Activated naive CD4-positive, alpha-beta T cell treated with anti-CD3 and anti-CD28 coated beads, Interleukin-2, amount 50 U/mL, for 16 hours (primary cell): ENCODE results near the gene THAP4.
A peak's percentile ranks its signal among the peaks of the same experiment; 100 is the strongest.

ENCODE experiments used
- DNase-seq: peaks from one replicate; pipeline ENCODE4 v3.0.0-alpha.2; 2020

THAP4 gene

DNA sequence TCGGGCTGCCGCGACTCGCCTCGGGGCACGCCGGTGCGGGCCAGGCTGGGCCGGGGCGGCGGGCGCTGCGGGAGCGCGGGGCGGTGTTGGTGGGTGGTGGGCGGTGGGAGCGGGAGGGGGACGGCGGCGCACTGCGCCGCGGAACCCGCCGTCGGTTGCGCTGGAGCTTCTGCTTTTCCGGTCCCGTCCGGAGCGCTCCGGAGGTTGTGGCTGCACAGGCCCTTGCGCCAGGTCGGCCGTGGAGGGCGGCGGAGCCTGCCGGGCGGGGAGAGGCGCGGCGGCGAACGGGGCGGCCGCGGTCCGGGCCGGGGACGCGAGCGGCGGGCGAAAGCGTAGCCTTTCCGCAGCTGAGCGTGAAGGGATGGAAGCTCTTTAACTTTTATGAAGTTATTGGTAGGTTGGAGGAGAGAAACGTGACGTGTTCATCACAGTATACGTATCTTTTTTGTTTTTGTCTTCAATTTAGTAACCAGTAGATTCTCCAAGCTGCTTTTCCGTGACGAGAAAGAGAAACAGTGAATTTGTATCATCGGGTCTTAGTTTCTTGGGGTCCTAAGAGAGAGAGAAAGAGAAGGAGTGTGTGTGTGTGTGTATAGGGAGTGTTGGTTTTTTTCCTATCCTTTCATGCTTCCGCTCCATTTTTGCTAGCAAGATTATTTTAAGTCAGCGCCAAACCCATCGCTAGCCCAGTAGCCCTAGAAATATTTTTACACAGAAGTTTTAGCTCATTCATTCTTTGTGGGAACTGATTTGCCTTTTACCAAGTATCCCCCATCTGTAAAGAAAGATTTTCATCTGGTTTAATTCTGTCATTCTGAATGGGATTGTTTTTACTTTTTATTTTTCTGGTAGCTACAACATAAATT, 1.1 kb upstream of the THAP4 start:
- DNase-seq: peak; percentile 58

DNA sequence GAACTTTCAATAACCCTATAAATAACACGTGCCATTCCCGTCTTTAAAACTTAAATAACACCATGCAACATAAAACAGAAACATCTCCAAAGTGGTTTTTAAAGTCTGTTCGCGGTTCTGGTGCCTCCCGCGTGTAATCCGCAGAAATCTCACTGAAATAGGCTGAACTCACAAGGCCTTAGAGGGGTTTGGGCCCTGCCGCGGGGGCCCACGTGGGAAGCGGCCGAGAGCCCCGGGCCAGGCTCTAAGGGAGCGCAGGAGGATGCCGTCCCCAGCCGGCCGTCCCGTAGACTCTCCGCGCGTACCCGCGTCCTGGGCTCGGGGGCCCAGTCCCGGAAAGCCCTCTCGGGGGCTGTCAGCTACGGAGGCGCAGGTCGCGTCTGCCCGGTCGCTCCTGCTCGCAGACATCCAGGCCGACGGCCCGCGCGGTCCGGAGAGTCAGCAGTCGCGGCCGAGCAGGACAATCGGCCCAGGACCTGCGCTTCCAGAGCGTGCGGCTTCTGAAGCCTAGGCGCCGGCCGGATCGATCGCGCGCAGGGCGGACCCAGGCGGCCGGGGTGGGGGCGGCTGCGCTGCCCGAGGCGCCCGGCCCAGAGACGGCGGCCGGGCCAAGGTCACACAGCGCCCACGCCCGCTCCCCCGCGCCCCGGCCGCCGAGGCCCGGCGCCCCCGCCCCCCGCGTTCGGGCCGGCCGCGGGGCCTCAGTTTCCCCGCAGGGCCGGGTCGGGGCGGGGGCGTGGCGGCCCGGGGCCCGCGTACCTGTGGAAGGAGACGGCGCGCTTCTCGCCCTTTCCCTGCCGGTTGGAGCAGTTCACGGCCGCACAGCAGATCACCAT, 558 bp downstream of the THAP4 start:
- peak; percentile 30 for DNase-seq

DNA sequence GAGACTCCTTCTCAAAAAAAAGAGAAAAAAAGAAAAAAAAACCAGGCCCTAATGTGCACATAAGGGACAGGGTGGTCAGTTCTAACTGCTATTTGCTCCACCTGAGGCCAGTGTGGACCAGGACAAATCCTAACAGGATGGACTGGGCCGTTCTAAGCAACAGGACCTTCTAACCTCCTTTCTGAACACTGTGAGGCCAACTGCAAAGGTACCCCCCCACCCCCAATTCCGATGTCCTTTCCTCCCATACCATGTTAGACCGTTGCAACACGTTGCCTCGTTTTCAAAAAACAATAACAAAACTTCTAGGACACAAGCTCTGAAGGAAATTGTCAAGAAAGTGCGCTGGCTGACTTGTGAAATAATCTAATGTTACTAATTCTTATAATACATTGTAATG, 1.2 kb downstream of the THAP4 start:
- no peak for DNase-seq

DNA sequence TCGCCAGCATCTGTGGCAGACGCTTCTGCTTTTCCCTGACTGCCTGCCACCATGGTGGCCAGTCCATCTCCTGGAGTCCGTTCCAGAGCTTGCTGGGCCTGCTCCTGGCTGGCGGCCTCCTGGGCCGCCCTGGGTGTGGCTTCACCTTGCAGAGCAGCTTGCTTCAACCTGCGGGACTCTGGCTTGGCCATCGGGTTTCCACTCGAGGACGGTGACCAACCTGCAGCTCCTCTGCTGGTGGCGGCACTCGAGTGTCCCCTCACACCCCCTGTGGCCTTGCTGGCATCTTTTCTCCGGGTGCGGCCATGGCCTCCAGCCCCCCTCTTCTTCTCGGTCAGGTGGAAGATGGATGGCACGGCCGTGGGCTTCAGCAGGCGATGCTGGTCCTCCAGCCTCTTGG, 3.4 kb downstream of the THAP4 start:
- no peak for DNase-seq

DNA sequence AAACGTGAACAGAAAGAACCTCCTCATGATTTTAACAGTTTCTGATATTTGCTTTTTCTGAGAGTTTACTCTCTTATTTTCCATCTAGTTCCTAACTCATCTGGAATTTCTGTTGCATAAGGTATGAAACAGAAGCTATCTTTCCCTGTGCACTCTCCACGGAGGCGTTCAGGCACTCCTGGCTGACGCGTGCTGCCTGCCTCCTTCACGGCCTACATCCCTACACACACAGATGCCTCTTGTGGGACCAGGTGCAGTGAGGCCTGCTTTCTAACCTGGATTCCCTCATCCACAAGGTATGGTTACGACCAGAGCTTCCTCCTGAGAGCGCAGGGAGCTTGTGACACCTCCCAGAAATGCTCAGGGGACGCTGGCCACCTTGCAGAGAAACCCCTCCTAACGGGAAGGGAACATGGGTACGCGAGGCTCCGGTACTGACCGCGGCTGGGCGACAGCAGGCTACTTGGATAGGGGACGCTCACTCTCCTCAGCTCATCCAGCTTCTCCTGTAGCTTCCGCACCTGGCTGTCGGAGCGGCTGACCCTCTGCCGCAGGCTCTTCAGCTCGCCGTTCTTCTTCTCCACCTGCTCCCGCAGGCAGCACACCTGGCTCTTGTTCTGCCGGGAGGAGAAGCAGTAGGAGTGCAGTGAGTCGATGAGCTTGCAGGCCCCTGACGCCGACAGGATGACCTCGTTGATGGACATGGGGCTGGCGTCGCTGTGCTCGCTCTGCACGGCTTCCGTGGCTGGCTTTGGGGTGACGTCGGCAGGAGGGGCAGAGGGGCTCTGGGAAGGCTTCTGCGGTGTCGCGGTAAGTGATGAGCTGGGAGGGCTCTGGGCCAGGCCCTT, 4.3 kb downstream of the THAP4 start:
- no peak for DNase-seq

DNA sequence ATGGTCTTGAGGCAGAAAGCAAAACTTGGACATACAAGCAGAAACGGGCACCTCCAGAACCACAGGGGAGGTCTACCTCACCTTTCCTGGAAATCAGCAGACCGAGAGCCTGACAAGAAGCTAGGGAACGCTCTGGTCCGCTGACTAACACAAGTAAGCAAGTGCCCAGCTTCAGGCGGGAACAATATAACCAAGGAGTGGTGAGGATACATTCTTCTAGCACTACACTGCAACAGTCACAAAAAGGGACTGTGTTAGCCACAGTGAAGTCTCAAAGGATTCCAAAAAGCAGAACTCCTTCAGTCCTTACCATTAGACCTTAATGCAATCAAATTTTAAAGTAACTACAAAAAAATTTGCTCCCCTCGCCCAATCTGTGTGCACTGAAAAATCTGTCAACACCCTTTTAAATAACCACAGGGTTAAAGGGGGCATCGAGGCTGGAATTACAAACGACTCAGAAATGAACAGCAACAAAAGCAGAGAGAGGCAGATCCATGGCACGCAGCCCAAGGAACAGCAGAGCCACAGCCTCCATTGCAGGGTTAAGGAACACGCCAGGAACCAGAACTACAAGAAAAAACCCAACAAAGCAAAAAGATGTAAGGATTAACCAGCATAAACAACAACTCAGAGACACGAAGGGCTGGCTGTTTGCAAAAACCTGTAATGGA, 7.1 kb downstream of the THAP4 start:
- no peak for DNase-seq

DNA sequence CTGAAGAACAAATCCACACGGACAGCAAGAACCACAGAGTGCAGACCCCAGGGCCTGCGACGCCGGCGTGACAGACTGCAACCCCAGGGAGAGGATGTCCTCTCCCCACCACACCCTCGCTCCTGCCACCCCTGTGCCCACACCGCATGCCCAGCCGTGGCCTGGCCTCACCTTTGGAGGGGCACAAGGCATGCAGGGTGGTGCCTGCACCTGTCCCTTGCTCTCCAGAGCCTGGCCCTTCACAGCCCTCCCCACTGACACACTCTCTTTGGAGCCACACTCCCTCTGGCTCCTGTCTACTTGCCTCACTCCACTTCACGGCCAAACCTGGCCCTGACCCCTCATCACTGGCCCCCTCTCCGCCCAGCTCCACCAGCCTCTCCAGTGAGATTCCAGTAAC, 9.3 kb downstream of the THAP4 start:
- DNase-seq: no peak

DNA sequence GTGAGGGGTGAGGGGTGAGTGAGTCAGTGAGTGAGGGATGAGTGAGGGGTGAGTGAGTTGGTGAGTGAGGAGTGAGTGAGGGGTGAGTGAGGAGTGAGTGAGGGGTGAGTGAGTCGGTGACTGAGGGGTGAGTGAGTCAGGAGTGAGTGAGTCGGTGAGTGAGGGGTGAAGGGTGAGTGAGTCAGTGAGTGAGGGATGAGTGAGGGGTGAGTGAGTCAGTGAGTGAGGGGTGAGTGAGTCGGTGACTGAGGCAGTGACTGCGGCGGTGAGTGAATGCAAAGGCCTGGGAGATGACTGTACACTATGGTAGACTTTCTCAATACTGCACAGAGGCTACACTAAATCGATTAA, 16.6 kb downstream of the THAP4 start:
- DNase-seq: peak; percentile 74

DNA sequence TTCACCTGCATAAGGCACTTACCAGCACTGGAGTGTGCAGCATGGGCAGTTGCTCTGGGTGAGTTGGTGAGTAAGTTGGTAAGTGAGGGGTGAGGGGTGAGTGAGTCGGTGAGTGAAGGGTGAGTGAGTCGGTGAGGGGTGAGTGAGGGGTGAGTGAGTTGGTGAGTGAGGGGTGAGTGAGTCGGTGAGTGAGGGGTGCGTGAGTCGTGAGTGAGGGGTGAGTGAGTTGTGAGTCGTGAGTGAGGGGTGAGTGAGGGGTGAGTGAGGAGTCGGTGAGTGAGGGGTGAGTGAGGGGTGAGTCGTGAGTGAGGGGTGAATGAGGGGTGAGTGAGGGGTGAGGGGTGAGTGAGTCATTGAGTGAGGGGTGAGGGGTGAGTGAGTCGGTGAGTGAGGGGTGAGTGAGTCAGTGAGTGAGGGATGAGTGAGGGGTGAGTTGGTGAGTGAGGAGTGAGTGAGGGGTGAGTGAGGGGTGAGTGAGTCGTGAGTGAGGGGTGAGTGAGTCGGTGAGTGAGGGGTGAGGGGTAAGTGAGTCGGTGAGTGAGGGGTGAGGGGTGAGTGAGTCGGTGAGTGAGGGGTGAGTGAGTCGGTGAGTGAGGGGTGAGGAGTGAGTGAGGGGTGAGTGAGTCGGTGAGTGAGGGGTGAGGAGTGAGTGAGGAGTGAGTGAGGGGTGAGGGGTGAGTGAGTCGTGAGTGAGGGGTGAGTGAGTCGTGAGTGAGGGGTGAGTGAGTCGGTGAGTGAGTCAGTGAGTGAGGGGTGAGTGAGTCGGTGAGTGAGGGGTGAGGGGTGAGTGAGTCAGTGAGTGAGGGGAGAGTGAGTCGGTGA, 17.1 kb downstream of the THAP4 start:
- peak; percentile 38 for DNase-seq

DNA sequence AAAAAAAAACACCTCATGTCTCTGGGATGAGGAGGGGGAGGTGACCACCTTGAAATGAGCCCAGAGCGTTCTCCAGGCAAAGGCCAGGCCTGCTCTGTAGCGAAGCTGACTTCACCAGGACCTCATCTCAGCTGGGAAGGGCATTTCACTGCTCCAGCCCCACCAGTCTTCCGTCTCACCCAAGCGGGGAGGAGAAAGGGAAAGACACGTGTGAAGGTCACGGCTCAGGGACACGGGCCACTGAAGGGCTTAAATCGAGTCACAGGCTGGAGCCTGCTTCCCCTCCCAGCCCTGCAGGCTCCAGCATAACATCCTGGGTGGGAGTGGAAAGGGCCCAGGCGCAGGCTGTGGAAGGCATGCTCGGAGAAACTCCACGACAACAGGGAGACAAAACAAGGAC, 18.1 kb downstream of the THAP4 start:
- DNase-seq: no peak

DNA sequence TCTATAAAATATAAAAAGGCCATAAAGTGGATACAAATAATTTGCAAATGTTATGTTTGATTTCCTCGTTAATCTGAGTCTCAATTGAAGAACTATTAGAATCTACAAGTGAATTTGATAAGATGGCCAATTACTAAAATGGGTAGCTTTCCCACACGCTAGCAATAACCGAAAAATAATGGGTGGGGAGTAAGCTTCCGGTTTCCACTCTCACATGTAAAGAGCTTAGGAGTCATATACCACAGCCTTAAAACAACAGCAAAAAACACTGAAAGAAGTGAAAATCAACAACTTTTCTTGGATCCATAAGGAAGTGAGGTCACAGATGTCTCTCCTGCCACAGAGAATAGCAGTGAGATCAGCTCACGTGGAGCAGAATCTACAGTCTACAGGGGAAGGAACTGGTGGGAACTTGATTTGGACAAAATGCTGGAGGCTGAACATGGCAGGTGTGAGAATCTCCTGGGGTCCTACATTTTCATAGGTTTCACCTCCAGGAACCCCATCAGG, 18.6 kb downstream of the THAP4 start:
- no peak for DNase-seq

DNA sequence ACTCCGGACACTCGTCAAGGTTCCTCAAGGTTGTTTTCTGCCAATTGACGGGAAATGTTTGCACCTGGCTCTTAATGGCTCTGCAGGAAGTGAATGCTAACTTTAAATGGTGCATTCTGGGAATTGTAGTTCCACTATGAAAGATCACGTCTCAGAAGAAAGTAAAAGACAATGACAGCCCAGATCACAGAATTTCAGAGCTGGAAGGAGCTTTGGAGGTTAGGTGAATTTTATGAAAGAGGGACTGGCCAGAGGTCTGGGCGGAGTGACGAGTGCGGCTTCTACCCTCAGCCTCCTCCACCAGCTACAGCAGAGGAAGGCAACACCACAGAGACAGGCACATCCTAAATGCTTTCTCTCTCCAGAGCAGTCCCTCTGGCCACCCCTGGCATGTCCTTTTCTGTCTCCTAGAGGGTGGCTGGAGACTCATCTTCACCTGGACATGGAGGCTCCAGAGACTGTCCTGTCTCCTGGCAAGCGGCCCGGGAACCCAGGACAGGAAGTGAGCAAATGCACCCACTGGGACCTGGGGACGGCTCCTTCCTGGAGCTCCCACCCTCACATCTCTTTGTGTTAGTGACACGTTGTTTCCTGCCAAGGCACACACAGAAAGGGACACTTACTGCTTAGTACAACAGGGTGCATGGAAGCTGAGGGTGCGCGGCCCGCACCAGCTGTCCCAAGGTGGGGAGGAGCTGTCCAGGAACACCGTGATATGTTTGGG, 19.4 kb downstream of the THAP4 start:
- no peak for DNase-seq

DNA sequence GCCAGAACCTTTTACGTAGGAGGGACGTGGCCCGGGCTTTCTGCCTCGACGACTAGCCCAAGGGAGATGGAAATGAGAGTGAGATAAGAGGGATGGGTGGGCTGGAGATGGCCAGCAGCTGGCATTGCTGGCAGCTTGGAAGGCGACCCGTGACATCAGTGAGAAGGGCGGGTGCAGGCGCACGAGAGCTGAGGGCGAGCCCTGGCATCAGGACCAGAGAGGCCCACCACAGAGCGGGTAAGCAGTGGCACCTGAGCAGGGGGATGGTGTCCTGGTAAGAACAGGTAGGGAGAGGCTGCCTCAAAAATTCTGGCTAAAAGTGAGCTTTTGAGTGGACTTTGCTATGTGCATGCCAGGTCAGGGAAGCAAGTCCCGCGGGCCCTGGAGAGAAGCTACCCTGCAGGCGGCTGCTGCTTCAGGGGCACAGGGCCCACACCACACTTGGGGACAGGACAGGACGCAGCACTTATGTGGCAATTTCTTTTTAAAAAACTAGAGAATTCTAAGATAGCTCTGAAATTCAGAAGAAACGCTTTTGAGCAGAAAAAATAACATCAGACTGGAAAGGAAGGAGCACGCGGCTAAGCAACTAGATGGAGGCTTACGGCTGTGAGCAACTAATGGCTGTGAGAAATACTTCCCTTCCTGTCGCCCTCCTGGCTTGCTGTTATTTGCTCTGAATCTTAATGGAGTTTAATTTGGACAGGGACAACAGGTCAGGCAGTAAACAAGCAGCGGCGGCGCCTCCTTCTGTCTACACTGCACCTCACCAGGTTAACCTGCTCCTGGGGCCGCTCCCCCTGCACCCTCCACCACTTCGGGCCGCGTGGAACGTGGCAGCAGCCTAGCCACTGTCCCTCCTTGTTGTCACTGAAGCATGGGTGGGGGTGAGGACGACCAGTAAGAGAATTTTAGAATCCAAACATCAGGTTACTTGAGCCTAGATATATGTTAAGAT, 20.5 kb downstream of the THAP4 start:
- no peak for DNase-seq

DNA sequence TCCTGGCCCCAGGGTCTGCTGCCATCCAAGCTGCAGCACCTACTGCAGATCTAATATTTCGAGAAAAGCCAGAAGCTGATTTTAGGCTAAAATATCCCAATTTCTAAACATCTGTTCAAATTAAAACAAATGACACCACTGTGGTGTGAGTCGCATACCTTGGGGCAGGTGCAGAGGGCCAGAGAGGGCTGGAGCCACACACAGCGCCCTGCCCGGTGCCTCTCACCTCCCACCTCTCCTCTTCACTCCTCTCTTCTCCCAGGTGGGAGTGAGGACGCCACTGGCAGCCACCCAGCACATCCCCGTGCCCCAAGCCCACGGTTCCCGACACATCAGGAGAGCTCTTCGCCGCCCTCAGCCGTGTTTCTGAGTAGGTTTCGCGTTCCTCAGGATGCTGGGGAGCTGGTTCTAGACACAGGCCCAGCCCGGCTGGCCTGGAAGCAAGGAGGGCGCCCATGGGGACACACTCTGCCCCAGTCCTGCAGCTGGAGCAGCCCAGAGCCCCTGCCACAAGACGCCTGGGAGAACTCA, 21.4 kb downstream of the THAP4 start:
- no peak for DNase-seq

DNA sequence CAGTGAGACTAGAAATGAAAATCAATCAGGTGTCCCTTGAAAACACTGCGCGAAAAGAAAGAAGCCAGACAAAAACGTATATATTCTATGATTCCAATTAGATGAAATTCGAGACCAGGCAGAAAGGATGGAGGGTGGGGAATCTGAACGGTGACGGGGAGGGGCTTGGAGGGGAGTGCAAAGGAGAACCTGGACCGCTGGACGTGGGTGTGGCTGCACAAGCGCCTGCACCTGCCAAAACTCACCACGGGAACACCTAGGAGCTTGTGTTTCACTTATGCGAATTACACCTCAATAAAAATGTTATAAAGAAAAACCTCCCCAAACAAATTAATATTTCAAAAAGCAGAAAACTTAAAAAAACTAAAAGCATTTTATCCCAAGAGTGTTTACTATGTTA, 21.9 kb downstream of the THAP4 start:
- DNase-seq: no peak

DNA sequence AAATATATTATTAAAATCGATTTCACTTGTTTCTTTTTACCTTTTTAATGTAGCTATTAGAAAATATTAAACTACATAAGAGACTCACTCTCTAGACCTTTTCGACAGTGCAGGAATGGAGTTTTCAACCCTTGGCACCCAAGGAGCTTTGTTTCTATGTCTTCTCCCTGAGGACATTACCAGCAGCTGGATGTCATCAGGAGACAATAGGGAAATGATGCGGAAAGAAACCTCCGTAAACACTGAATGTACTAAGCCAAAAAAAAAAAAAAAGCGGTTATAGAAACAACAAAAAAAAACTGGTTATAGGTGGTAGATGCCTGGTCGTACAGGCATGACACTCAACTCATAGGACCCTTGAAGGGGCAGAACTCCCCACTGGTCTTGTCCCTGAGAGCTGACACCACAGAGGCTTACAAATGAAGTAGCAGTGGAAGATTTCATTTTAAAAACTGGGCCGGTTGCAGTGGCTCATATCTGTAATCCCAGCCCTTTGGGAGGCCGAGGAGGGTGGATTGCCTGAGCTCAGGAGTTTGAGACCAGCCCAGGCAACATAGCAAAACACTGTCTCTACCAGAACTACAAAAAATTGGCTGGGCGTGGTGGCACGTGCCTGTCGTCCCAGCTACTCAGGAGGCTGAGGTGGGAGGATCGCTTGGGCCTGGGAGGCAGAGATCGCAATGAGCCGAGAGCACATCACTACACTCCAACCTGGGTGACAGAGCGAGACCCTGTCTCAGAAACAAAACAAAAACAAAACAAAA, 23.8 kb downstream of the THAP4 start:
- DNase-seq: no peak

DNA sequence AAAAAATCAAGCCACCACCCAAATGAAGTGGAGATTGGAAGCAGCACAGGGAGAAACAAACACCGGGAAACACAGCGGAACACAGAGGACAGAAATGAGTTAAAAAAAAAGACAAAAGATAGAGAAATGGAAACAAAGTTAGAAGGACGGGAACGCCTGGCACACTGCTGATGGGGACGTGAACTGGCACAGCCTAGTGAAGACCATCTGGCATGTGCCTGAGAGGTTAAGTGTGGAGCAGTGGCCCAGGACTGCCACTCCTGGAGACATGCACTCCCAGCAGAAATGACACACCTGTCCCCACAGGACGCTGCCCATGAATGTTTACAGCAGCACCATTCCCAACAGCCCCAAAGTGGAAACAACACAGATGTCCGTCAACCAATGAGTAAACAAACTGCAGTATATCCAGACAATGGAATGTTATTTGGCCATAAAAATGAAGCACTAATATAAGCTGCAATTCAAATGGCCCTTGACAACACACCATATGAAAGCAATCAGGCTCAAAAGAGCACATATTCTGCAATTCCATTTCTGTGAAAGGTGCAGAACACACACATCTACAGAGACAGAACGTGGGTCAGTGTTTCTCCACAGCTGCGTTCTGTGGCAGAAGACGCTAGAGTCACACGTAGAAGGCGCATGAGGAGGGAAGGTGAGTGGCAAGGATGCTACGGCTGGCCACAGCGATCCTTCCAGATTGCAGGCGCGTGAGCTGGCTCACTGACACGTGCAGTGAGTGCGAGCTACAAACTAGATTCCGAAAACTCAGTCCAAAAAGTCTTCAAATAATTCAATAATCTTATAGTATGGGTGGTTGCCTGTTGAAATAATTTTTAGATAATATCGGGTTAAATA, 24.6 kb downstream of the THAP4 start:
- DNase-seq: no peak

DNA sequence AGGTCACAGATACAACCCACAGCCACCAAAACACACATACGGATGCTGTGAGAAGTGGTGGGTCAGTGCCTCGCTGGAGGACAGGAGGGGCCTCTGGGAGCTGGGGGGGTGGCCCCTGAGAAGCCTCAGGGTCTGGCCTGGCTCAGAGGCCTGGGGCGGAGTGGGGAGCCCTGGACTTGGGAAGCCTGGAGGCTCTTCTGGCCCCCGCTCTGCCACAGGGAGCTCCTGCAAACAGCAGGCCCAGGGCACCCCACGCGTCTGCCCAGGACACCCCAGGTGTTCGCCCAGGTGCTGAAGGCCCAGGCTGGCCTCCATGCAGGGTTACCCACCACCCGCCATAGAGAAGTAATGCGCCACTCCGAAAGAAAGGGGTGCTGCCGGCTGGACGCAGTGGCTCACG, 25.9 kb downstream of the THAP4 start:
- no peak for DNase-seq
